Activated T-helper 1 cell treated with anti-CD3 and anti-CD28 coated beads, Interleukin-12 subunit alpha, Interleukin-12 subunit beta, Interleukin-2, Interleukin-4 antibody, amounts not matched to agents 30 ng/mL and 10 ng/mL and 1 ng/mL, durations not matched to agents 14 hours and 24 hours and 36 hours (primary cell): Measurements from ENCODE around the gene OR52B6. TPM values are rescaled to one million over a fixed set of nuclear protein-coding genes. Genes with fewer than 3 reads are reported as not detected.

Experiments used
- DNase-seq: peaks from one replicate; pipeline ENCODE4 v3.0.0; 2021; ENCODE audit warnings: low spot score
- H3K27ac Mint-ChIP-seq: one replicate; pipeline ENCODE4 v1.8.0; 2021; ENCODE audit warnings: mild to moderate bottlenecking, mixed read lengths
- H3K27me3 Mint-ChIP-seq: one replicate; pipeline ENCODE4 v1.8.0; 2022; ENCODE audit warnings: mild to moderate bottlenecking, moderate library complexity, mixed read lengths; ENCODE audit not compliant: insufficient read depth
- H3K36me3 Mint-ChIP-seq: one replicate; pipeline ENCODE4 v1.8.0; 2021; ENCODE audit warnings: low read depth, mixed read lengths
- H3K4me1 Mint-ChIP-seq: one replicate; pipeline ENCODE4 v1.8.0; 2021; ENCODE audit warnings: low read depth, mixed read lengths
- H3K4me3 Mint-ChIP-seq: one replicate; pipeline ENCODE4 v1.8.0; 2021; ENCODE audit warnings: mild to moderate bottlenecking, moderate library complexity, mixed read lengths
- H3K9me3 Mint-ChIP-seq: one replicate; pipeline ENCODE4 v1.8.0; 2021; ENCODE audit warnings: mixed read lengths
- intact Hi-C: fragments of 100-400 bp; cut with micrococcal nuclease; formaldehyde crosslinking; loops from one replicate; pipeline ENCODE4 v1.15.1; 2024
- total RNA-seq: library from RNA; stranded (reverse); gene quantifications from 2 replicates; pipeline ENCODE4 v1.2.3, GENCODE V29; 2022

OR52B6 gene
- total RNA-seq, 1 donor from 2014 or later = not detected

- Mint-ChIP-seq H3K9me3 (peaks cover 16% of the 10 kb centered on the region), H3K4me3 (peak overlapping the region; percentile 91), H3K4me1 (peaks cover 59% of the 10 kb centered on the region), H3K36me3 (peaks cover 13% of the 10 kb centered on the region), H3K27me3 (no peaks in the 10 kb centered on the region), H3K27ac (peak overlapping the region; percentile 62)
- DNase-seq = no peak
- intact Hi-C loops = no loop called here
Measured at GRCh38 chr11:5626196-5626595, 45.5 kb downstream of the OR52B6 start.

- Mint-ChIP-seq H3K27ac (peak overlapping the region; percentile 45), H3K9me3 (peaks cover 16% of the 10 kb centered on the region), H3K4me3 (no peak overlapping the region), H3K27me3 (no peaks in the 10 kb centered on the region), H3K4me1 (peaks cover 44% of the 10 kb centered on the region), H3K36me3 (peaks cover 34% of the 10 kb centered on the region)
- intact Hi-C loops = no loop called here
- no peak for DNase-seq
Measured at GRCh38 chr11:5631417-5631816, 50.7 kb downstream of the OR52B6 start.

Other genes with a start within 250 kb of the OR52B6 start
- not detected in 2 replicates for gene OR51B5, start 237.4 kb upstream of the OR52B6 start, total RNA-seq
- gene OR51B6, start 229.4 kb upstream of the OR52B6 start, total RNA-seq = not detected in 2 replicates
- gene OR51M1, start 197.1 kb upstream of the OR52B6 start, total RNA-seq = not detected in 2 replicates
- gene OR51Q1, start 158.8 kb upstream of the OR52B6 start, total RNA-seq = not detected in 2 replicates
- not detected in 2 replicates for gene OR51I1, start 139.4 kb upstream of the OR52B6 start, total RNA-seq
- not detected in 2 replicates for gene OR51I2, start 131.6 kb upstream of the OR52B6 start, total RNA-seq
- not detected in 2 replicates for gene OR52D1, start 92.2 kb upstream of the OR52B6 start, total RNA-seq
- not detected in 2 replicates for gene UBQLN3, start 70.9 kb upstream of the OR52B6 start, total RNA-seq
- 0.18 TPM in 1 of 2 replicates, not detected in the other for gene UBQLNL, start 64.2 kb upstream of the OR52B6 start, total RNA-seq
- gene OR52H1, start 32.3 kb upstream of the OR52B6 start, total RNA-seq = not detected in 2 replicates
- gene TRIM6, start 15.8 kb downstream of the OR52B6 start, total RNA-seq = 0.34 and 0.54 TPM in 2 replicates
- 4.6 and 5.4 TPM in 2 replicates for gene TRIM34, start 44.1 kb downstream of the OR52B6 start, total RNA-seq
- gene TRIM5, start 104.2 kb downstream of the OR52B6 start, total RNA-seq = 7.9 and 8.6 TPM in 2 replicates
- 125 and 127 TPM in 2 replicates for gene TRIM22, start 108.9 kb downstream of the OR52B6 start, total RNA-seq
- gene OR56B1, start 155.6 kb downstream of the OR52B6 start, total RNA-seq = not detected in 2 replicates
- 0.16 TPM in 1 of 2 replicates, not detected in the other for gene OR52N4, start 173.4 kb downstream of the OR52B6 start, total RNA-seq
- not detected in 2 replicates for gene OR52N5, start 202.5 kb downstream of the OR52B6 start, total RNA-seq
- gene OR52N1, start 210.4 kb downstream of the OR52B6 start, total RNA-seq = not detected in 2 replicates
- gene OR52N2, start 228.0 kb downstream of the OR52B6 start, total RNA-seq = not detected in 2 replicates